Activated CD4-positive, alpha-beta T cell treated with anti-CD3 and anti-CD28 coated beads for 4 hours (primary cell): ENCODE measurements around the gene ANKRD11.
A peak's percentile ranks its signal among the peaks of the same experiment; 100 is the strongest.
"Not testable (repeated sequence)": the region's sequence is repeated elsewhere in the genome, so short reads cannot be mapped to it uniquely, and the experiment has no call there.

Source experiments
- DNase-seq, 2 donors: peaks; one replicate each; pipeline ENCODE4 v3.0.0-alpha.2; 2020

ANKRD11 gene

DNA sequence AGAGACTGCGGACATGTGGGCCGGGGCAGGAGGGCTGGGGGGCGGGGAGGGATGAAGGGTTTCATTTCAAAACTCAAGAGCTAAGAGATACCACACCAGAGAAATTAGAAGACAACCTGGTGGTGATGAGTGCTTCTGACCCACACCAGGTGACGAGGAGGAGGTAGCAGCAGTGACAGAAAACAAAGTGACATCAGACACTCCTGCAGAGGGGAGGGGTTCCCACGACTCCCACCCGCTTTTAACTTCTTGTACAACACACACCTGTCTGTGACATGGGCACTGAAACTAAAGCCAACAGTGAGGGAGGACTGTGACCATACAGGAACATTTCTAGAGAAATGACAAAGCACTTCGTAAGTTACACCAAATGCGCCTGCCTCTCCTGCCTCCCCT is 112.9 kb downstream of the ANKRD11 start:
- no peak for DNase-seq

DNA sequence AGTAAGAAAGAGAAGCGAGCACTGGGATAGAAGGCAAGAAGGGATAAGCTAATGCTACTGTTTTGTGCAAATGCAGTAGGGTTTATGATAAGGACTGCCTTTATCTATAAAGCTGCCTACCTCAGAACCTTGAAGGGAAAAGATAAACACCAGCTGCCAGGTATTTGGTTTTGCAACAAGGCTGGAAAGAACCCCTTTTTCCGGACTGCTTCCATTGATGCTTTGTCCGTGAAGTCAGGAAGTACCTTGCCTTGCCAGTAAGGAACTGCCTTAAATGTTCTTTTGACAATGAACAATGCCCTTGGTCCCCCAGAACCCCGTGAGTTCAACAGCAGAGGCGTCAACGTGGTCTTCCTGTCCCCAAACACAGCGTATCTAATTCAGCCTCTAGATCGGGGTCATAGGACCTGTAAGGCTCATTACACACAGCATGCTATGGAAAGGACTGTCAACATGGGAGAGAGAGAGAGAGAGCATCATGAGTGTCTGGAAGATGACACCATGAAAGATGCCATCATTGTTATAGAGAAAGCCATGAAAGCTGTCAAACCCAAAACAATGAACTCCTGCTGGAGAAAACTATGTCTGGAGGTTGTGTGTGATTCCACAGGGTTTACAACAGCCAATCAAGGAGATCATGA is 113.4 kb downstream of the ANKRD11 start:
- no peak for DNase-seq

DNA sequence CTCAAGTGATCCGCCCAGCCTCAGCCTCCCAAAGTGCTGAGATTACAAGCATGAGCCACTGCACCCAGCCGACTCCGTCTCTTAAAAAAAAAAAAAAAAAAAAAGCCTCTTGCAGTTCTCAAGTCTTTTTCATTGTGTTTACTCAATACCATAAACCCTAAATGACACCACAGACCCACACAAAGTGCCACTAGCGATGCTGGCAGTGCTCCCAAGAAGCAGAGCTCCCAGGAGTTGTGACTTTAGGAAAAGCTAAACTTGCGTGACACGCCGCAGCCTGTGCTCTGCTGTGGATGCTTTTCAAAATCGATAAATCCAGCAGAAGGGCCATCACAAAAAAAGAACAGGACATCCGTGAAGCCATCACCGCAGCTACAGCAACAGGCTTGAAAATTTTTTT is 114.7 kb downstream of the ANKRD11 start:
- no peak for DNase-seq

DNA sequence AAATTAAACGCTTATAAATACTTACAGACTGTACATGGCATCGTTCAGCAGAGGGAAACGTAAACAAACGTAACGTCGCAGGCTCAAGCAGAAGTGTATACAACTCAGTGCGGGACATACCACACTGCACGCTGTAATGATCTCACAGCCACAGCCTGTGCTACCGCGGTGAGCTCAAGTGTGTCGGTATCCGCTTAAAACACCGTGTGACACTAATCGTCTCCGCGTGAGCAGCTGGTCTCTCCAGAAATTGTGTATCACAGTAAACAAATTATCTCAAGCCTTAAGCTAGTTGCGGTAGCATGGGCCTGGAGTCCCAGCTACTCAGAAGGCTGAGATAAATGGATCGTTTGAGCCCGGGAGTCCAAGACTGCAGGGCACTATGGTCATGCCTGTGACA is 115.3 kb downstream of the ANKRD11 start:
- no peak for DNase-seq

DNA sequence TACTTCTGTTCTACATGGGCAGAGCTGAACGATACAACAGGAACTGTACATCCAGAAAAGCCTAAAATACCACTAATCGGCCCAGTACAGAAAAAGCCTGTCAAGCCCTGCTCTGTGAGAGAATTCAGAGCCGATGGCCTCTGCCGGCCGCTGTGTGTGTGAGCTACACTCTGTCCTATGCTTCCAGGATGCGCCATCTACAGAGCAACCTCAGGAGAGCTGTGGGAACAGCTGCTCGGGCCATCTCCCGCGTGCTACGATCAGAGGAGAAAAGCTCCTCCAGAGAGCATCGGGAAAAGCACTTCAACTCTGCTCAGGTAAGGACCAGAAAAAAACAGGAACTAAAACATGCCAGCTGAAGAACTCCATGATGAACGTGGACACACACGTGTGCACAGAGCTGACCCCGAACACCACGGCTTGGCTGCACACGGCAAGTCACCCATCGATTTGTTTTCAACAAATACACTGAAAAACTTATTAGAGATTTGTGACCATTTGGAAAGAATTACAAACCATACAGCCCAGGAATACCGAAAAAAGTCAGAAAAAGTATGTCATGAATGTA is 115.9 kb downstream of the ANKRD11 start:
- DNase-seq, result no peak

DNA sequence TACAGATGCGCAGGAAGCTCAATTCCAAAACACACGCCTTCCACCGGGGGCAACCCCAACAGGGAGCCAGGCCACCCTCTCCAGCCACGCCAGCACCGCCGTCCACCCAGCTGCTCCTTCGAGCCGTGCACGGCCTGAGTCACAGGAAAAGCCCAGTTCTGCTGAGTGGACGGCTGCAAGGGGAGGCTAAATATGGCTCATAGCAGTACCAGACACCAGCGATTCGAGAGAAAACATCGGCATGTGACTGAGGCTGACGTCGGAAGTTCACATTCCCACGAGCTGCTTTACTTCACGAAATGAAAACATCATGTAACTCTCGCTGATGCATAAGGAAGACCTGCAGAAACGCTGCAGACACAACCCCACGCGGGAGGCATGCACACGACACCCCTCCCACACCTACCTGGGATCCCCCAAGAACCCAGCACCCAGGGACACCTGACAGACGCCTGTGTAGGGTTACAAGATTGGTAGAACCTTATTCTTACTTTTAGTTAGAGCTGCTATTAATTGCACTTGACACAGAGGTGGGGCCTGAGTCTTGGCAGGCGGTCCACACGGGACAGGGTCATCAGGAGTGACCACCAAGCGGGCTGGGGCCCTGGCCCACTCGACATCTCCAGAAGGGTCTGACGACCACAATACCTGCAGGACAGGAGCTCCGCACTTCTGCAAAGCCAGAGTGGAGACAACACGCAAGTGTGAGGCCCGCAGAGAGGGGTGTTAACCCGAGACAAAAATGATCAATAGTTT is 116.8 kb downstream of the ANKRD11 start:
- no peak for DNase-seq

DNA sequence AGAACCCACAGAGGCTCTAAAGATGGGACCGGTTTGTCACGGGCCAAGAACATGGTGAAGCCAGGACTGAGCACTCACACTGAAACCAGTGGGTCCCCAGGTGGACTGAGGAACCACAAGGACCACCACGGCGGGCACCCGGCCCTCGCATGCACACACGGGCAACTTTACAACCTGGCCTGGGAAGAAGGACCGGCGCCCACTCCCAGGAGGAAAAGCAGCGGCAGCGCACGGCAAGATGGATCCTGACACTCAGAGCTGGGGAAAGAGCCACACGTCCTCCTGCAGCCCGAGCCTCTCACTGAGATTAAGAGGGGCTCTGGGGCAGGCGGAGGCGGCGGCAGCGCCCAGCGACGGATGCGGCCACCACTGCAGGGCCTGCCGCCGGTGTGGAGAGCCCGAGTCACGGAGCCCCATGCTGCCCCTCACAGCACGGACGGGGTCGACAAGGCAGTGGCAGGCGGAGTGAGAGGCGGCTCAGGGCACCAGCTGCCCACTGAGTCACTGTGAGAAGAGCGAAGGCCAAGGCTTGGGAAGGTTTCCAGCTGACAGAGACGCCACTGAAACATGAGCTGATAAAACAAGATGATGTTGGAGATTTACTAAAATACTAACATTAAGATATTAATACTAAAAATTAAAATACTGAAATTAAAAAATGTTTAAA is 118.3 kb downstream of the ANKRD11 start:
- DNase-seq, result no peak

DNA sequence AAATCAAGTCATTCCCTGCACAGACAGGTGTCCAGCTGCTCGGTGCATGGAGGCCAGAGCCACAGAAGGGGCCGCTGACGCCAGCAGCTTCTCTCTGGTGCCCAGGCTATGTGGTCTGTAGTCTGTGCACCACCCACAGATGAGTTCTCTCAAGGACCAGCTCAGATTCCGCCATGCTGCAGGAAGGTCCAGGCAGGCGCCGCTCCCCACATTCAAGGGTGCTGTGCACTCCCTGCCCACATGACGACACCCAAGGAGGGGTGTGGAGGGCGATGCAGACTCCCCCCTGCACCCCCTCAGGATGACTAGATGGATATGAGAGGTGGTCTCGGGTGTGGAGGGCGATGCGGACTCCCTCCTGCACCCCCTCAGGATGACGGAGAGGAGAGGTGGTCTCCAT is 119.0 kb downstream of the ANKRD11 start:
- no peak for DNase-seq

DNA sequence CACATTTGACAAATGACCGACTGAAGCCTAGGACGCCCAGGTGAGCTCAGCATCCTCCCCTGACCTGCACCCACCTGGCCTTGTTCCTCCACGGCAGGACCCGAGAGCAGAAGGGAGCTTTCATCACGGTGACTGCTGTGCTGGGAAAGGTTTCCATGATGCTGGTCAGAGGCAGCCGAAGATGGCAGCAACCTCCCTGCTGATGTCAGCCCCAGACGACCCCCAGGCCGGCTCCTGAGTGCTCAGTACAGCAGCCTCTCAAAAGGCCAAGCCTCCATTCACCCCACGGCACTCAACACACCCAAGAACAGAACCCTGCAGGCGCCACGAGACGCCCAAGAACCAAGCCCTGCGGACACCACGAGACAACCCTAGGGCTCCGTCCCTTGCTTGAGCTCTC is 119.8 kb downstream of the ANKRD11 start:
- no peak for DNase-seq

DNA sequence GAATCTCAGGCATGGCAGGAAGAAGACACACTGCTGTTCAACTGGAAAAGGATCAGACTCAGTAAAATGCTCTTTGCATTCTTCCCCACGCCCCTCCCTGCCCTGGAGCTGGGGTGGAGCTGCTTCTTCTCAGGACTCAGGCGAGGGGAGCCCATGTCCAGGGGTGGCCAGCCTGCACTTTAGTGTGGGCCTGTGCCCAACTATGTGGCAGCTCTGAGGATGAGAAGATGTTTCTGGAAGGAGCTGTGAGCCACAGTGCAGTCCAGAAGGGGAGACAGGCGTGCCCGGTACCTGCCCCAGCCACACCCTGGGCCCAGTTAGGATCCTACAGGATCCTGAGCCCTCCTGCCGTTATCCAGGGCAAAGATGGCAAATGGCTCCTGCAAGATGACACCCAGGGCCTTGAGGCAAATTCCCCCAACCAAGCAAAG is 120.3 kb downstream of the ANKRD11 start:
- no peak for DNase-seq

DNA sequence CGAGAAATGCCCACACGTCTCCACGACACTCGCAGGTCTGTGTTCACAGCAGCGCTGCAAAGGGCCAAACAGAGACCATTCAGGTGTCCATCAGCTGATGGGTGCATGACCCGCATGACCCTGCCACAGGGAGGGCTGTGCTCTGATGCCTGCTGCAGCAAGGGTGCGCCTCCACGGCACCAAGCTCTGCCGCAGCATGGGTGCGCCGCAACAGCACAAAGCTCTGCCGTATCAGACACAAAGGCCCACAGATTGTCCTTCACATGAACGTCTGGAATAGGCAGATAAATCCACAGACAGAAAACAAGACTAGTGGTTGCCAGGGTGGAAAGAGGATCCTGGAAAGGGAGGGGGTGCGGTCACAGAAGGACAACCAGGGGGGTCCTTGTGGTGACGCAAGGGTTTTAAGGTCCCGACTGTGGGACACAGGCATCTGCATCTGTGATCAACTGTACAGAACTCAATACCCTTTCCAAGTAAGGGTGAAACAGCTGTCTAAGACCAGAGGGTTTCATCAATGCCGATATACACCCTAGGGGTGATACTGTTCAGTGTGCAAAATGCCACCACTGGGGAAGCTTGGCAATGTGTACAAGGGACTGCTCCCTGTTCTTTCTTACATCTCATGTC is 121.0 kb downstream of the ANKRD11 start:
- DNase-seq, result no peak

DNA sequence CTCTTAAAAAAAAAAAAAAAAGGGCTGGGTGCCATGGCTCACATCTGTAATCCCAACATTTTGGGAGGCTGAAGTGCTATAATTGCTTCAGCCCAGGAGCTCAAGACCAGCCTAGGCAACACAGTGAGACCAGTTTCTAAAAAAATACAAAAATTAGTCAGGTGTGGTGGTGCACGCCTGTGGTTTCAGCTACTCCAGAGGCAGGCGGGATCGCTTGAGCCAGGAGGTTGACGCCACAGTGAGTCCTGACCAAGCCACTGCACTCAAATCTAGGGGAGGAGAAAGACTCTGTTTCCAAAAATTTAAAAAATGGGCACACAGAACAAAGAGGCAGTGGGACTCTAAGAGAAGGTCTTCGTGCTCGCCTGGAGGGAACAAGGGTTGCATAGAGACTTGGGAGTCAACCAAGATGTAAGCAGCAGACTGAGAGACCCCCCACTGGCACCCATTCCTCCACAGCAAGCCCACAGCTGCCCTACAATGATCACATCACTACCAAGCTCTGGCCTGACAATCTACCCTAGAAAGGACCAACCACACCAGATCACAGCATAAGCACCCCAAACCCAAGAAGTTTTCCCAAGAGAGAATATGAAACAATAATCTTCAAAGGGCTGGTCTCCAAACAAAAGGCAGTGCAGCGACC is 121.6 kb downstream of the ANKRD11 start:
- no peak for DNase-seq

DNA sequence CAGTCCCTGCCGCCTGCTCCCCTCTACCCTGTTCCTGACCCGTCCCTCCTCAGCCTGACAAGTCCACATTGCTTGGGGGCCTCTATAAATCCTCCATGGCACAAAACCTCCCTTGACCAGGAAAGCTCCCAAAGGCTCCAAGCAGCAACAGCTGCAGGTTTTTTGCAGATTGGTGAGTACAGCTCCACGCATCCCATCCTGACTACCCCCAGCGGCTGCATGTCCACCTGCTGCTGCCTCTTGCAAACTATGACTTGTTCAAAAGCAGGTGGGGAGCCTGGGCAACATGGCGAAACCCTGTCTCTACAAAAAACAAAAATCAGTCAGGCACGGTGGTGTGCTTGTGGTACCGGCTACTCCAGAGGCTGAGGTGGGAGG is 122.8 kb downstream of the ANKRD11 start:
- no peak for DNase-seq

DNA sequence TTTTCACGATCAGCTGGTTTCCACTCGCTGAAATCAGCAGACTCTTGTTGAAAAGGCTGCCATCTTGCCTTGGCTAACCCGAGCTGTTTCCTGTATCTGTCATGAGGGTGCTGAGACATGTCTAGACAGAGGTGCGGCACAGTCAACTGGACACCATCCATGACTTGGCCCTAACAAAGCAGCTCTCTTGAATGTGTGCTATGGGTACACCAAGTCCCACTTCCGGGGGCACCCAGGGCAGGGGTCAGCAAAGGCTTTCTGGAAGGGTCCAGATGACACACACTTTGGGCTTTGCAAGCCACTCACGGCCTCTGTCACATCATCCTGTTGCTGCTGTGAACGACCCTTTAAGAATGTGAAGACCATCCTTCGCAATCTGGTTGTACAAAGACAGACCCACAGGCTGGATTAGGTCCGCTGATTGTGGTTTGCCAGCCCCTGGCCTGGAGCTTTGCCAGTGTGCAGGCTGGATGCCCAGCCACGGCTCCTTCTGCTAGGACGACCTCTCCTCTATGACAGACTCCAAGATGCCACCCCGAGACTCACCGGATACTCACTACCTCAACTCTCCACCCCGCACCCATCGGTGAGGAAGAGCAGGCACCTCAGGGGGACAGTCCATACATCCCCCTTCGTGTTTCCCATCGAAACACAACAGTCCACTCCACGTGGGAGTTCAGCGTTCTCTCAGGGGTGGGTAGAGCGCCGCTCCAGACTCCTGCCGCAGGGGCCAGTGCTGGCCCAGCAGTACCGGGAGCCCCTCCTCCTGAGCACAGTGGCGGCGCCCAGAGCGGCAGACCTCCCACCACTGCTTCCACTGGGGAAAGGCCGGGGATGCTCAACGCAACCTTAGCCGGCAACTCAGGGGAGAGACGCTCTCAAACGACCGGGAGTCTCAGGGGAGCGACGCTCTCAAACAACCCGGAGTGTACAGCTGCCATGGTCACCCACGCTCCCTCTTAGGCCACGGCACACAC is 123.5 kb downstream of the ANKRD11 start:
- no peak for DNase-seq

DNA sequence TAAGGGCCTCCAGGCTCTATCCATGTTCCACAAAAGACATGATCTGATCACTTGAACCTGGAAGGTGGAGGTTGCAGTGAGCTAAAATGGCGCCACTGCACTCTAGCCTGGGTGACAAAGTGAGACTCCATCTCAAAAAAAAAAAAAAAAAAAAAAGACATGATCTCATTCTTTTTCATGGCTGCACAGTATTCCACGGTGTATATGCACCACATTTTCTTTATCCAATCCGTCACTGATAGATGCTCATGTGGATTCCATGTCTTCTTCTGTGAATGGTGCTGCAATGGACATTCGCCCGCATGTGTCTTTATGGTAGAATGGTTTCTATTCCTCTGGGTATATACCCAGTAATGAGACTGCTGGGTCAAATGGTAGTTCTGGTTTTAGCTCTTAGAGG is 124.4 kb downstream of the ANKRD11 start:
- no peak for DNase-seq

DNA sequence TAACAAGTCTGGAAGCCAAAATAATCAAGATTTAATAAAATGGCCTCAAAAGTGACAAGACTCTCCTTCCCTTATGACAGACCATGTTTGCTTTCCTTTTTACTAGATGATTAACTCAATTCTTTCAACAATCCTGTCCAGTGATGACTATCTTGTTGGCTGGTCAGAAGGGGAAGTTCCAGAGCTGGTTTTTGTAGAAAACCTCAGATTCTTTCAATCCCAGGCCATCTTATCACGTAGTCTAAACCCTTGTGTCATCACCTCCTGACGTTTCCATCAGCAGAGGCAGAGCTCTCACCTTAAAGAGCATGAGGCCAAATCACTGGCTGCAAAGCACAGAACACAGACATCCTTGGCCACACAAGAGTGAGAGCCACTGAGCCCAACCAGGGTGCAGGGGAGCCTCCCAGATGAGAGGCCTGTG is 125.3 kb downstream of the ANKRD11 start:
- DNase-seq, result no peak

DNA sequence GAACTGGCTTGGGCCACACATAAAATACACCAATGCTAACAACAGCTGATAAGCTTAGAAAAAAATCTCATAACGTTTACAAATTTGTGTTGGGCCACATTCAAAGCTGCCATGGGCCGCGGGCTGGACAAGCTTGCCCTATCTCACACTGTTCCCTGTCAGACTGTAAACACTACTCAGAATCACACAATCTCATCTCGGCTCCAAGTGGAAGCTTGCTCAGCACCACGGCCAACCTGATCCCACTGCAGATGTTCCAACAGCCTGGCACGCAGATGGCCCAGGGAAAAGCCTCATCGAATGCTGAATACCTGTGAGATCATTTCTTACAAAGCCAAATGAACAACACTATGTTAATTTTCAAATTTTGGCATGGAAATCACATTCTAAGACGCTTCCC is 125.8 kb downstream of the ANKRD11 start:
- DNase-seq, result no peak

DNA sequence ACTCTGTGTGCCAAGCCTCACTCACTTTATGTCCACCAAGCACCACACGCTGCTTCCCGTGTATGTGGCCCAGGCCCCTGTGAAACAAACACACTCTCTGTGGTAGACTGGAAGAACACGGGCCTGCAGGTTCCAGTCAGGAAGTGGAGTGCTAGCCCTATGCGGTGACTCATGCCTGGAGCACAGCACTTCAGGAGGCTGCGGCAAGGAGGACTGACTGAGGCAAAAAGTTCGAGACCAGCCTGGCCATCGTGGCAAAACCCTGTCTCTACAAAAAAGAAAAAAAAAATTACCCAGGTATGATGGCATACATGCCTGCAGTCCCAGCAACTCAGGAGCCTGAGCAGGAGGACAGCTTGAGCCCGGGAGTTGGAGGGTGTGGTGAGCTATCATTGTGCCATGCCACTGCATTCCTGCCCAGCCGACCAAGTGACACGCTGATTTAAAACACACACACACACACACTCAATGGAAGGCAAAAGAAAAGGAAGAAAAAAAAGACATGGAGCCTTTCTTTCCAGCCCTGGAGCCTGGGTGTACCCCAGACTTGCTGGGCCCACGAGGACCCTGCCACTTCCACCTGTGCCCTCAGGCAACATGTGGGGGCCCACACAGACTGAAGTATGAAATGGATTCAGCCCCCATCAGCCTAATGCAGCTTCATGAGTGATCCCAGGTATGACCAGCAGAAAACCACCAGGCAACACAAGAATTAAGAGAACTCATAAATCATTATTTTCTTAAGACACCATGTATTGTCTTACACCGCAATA is 126.6 kb downstream of the ANKRD11 start:
- DNase-seq, result peak; percentile 40 to 42

DNA sequence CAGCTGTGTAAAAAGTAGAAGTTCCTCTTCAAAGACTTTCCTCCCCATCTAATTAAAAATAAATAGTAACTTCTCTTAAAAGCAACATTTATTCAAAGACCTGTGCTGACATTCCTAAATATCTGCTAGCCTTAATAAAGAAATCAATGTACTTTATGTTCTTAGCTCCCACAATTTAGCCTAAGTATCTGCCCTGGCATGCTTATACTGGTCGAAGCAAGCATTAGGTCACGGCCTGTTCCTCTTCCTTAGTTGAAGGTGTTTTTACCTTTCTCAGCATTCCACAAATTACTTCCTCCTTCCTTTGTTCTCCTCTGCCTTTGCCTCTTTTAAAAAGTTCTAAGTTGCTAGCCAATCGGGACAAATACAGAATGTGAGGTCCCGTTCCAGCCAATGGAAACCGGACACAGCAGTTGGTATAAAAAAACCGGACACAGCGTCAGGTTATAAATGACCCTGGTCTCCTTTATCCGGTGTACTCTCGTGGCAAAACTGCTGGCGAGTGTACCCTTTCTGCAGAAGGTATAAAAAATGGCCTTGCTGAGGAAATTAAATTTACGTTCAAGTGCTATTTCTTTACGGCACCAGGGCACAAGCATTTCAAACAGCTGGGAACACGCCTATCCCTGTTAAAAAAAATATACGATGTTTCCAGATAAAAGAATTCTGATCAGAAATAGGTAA is 127.7 kb downstream of the ANKRD11 start:
- DNase-seq, result not testable (repeated sequence)
